Measurements from ENCODE around the gene CFAP73.

Gene CFAP73

DNA sequence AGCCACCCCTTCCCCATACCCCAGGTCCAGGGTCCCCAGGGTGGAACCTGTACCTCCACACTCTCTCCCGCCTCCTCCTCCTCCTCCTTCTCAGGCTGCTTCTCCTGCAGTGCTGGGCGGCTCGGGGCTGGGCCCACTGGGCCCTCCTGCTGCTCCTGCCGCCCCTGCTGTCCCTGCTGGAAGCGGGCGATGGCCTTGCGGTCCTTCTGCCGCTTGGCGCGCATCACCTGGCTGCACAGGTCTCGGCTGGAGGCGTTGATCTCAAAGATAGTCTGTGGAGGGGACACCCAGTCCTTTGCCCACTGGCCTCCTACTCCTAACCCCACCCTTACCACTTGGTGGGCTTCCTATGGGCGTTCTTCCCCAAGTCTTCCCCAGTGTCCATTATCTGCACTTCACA is 14.5 kb downstream of the CFAP73 start:
- DNase-seq (ENCODE audit: low read depth), result no peak

DNA sequence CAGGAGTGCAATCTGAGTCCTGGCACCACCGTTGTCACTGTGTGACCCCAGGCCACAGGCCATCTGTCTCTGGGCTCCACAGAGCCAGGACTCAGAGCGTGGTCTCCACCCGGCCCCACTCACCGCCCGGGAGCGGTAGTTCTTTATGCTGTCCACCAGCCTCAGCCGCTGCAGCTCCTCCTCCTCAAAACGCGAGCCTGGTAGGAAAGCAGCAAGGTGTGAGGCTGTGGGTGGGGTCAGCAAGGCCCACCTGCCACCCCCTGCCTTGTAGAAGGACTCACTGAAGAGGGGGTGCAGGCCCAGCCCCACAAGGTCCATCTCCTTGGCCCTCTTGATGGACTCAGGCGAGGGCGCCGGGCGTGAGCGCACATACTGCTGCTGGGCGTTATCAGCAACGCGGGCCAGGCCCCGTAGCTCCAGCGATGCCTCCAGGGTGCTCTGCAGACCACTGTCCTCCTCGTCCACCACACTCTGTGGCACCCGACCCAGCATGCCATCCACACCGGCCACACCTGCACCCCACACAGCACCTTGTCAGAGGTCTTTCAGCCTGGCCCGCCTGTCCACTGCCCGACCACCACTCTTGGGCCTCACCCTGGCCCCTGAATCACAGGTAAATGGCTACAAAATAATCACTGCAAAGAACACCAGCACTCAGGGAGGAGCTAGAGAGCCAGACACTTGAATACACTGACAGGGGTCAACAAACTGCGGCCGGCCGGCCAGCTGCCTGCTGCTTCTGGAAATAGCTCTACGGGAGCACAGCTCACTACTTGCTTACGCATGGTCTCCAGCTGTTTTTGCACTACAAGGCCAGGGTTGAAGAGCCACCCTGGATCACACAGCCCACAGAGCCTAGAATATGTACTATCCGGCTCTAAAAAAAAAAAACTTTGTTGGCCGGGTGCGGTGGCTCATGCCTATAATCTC is 16.3 kb downstream of the CFAP73 start:
- no peak for DNase-seq (ENCODE audit: low read depth)

DNA sequence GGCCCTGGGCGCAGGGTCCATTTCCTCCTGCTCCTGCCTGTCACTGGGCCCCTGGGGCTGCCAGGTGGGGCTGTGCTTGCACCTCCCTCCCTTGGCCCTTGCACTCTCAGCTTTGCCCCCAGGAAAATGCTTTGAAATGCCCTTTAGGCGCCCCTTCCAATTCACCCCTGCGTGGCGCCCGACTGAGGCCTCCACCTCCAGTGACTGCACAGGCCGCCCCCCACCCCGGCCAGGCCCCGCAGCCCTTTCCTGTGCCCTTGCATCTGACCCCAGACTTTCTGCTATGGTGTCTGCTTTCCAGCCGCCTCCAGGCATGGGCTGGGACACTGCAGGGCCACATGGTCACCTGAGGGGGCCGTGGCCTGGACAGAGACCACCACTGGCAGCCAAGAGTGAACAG is 18.3 kb downstream of the CFAP73 start:
- DNase-seq (ENCODE audit: low read depth), result no peak

DNA sequence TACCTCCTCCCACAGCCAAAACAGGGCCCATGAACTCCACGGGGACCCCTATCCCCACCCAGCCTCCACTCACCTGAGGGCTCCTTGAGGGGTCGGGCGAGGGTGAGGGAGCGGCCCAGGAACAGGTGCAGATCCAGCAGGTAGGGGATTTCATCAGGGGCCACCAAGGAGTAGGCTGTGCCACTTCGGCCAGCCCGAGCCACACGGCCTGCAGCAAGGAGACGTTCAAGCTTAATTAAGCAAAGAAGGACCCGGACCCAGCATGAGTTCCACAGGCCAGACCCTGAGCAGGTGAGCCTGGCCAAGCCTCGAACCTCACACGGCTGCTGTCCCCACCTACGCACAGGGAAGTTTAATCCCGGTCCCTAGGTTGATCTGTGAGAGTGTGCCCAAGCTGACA is 20.2 kb downstream of the CFAP73 start:
- DNase-seq (ENCODE audit: low read depth), result no peak

DNA sequence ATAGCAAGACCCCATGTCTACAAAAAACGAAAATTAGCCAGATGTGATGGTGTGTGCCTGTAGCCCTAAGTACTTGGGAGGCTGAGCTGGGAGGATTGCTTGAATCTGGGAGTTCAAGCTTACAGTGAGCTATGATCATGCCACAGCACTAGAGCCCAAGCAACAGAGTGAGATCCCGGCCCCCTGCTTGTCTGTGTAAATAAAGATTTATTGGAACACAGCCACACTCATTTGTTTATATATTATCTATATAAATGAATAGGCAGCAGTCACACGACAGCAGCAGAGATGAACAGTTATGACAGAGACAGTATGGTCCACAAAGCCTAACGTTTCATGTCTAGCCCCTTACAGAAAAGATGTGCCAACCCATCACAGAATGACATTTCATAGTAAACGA is 20.9 kb downstream of the CFAP73 start:
- no peak for DNase-seq (ENCODE audit: low read depth)

DNA sequence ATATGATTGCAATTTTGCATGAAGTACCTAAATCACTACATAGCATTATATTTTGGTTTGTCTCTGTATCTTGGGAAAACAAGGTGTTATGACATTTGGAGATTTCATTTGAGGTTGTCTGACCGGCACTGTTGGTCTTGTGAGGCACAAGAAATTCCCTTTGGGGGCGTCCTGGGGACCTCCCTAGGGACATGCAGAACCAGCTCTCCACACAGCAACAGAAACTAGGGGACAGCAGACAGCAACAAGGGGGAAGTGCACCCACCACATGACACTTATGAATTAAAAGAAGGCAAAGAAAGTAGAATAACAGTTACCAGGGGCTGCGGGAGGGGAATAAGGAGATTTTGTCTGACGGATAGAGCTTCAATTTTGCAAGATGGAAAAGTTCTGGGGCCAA is 21.4 kb downstream of the CFAP73 start:
- no peak for DNase-seq (ENCODE audit: low read depth)

DNA sequence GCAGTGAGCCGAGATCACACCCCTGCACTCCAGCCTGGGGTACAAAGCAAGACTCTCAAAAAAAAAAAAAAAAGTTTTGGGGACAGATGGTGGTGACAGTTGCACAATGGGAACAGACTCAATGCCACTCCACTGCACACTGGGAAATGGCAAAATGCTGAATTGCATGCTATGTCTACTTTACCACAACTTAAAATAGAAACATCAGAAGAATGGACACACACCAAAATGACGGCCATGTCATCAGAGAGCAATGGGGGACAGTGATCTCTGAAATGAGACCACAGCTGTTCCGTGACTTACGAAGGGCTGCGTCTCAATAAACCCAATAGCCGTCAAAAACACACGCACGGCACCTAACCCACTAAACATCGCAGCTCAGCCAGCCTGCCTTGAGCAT is 22.0 kb downstream of the CFAP73 start:
- no peak for DNase-seq (ENCODE audit: low read depth)

DNA sequence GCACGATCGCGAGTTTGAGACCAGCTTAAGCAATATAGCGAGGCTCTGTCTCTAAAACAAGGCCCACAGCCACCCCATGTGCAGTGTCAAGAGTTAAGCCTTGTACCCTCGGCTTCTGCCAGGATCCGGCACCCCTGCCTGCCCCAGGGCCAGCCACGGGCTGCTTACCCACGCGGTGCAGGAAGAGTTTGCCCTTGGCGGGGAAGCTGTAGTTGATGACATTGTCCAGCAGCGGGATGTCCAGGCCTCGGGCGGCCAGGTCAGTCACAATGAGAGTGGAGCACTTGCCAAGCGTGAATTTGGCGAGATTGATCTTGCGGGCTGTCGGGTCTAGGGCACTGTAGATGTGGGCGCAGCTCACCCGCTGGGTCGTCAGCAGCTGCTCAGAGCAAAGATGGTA is 22.7 kb downstream of the CFAP73 start:
- DNase-seq (ENCODE audit: low read depth), result no peak

DNA sequence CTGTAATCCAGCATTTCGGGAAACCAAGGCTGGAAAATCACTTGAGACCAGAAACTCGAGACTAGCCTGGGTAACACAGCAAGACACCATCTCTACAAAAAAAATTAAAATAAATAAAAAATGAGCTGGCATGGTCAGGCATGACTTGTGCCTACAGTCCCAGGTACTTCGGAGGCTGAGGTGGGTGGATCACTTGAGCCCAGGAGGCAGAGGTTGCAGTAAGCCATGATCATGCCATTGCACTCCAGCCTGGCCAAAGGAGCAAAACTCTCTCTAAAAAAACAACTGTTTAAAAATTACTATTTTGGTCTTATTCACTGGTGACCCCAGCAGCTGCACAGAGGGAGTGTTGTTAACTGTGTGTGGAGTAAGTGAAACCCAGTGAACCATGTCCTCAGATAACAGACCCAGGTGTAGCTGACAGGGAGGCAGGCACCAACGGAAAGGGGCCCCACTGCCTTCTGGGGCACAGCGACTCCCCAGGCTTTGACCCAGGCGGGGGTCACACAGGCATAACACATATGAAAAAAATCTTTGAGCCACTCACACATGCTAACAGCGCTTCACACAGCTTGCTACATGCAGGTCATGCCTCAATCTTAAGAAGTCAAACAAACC is 23.7 kb downstream of the CFAP73 start:
- DNase-seq (ENCODE audit: low read depth), result no peak

DNA sequence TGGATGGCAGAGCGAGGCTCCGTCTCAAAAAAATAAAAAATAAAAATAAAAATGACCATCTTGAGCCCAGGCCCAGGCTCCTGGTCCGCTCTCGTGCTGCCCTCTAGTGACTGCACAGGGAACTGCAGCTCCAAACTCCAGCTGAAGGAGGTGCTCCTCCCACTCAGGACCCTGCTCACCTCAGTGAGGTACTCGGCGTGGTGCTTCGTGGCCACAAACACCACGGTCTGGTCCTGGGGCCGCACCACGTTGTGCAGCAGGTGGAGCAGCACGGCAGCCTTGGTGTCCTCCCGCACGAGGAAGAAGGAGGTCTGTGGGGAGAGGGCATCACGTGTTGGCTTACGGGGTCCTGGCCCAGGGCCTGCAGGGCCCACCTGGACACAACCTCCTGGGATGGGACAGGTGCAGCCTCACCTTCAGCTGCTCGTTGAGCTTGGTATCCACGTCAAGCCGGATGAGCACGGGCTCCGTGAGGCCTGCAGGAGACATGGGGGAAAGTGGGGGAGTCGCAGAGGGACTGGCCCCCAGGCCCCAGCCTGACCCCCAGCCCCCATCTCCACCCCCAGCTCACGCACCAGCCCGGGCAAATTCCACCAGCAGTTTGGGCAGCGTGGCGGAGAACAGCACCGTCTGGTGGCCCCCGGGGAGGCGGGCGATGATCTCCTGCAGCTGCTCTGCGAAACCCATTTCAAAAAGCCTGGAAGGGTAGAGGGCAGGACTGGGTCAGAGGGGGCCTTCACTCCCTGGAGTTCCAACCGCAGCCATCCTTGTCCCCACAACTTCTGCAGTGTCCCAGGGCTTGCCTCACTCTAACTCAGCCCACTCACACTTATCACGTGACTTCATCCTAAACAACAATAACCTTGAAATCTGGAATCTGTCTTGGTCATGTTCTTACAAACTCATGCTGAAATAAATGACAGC is 25.2 kb downstream of the CFAP73 start:
- DNase-seq (ENCODE audit: low read depth), result peak; percentile 65

DNA sequence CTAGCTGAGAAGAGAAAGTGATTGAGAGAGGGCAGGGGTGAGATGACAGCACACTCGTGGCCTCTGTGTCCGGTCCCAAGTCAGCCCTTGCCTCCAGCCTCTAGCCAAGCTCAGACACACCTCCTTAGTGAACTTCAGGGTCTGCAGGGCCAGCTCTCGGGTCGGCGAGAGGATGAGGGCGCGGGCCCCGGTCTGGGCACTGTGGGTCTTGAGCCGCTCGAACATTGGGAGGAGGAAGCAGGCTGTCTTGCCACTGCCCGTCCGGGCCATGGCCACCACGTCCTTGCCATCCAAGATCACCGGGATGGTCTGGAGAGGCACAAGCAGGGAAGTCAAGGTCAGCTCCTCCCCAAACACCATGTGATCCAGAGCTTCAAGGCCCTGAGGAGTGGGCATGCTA is 29.5 kb downstream of the CFAP73 start:
- no peak for DNase-seq (ENCODE audit: low read depth)

DNA sequence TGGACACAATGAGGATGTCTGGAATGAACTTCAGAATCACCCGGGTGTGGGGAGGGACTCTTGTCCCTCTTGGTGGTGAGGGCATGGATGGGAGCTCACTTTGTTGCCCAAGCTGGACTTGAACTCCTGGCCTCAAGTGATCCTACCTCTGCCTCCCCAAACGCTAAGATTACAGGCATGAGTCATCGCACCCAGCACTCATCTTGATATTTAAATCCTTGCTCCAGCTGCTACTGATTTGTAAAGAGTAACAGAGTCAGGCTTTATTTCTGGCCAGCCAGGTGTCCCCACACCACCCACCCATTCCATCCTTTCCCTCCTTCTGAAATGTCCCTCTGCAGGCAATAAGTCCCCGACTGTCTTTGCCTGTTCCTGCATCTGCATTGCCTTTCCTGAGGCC is 30.8 kb downstream of the CFAP73 start:
- no peak for DNase-seq (ENCODE audit: low read depth)

DNA sequence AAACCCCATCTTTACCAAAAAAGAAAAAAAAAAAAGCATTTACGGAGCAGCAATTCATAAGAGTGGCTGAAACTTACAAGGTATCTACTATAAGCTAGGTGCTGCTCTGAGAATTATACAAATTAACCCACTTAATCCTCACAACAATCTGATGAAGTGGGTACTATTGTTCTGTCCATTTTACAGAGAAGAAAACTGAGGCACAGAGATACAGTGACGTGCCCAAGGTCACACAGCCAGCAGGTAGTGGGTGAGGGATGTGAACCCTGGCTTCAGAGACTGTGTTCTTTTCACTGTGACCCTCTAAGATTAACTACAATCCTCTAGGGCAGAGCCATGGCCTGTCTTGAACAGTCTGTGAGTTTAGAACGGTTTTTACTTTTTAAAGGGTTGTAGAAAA is 32.5 kb downstream of the CFAP73 start:
- DNase-seq (ENCODE audit: low read depth), result no peak

DNA sequence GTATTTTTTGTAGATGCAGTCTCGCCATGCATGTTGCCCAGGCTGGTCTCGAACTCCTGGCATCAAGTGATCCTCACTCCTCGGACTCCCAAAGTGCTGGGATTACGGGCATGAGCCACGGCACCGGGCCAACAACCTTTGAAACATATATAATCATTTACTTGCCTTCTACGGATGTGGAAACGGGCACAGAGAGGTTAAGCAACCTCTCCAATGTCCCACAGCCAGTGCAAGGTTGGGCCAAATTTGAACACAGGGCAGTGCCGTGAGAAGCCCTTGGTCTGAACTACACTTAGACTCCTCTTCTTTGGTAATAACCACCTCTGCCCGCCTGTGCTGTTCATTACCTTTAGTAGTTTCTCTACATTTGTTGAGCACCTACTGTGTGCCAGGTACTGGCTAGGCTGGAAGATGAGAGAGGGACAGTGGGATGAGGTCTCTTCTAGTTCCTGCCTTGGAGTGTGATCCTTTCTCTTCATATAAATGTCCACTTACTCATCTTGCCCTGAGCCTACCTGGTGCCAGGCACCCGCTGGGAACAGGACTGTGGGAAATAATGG is 33.6 kb downstream of the CFAP73 start:
- no peak for DNase-seq (ENCODE audit: low read depth)

DNA sequence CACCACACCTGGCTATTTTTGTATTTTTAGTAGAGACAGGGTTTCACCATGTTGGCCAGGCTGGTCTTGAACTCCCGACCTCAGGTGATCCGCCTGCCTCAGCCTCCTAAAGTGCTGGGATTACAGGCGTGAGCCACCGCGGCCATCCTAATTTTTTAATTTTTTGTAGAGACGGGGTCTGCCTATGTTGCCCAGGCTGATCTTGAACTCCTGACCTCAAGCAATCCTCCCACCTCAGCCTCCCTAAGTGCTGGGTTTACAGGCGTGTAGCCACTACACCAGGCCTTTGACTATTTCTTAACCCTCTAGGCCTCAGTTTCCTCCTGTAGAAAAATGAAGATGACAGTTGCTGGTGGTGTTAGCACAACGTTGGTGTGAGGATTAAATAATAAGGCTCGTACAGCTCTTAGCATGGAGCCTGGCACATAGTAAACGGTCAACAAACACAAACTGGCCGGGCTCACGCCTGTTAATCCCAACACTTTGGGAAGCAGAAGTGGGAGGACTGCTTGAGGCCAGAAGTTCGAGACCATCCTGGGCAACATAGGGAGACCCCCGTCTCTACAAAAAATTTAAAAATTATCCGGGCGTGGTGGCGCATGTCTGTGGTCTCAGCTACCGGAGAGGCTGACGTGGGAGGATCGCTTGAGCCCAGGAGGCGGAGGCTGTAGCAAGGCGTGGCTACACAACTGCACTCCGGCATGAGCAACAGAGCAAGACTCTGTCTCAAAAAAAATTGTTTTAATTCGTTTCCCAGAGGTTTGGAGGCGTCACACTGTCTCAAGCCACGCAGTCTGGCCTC is 34.8 kb downstream of the CFAP73 start:
- peak; percentile 60 for DNase-seq (ENCODE audit: low read depth)

DNA sequence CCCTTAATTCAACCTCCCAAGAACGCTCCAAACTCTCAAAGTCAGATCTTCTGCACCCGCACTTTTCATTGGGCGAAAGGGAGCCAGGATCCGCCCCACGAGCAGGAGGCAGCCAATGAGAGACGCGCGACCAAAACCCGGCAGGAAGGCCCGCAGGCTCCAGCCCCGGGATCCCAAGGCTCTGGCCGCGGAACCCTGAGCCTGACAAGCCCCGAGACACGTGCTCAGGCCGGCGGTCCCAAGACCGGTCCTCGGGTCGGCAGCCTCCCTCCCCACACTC is 35.3 kb downstream of the CFAP73 start:
- DNase-seq (ENCODE audit: low read depth), result peak; percentile 80

DNA sequence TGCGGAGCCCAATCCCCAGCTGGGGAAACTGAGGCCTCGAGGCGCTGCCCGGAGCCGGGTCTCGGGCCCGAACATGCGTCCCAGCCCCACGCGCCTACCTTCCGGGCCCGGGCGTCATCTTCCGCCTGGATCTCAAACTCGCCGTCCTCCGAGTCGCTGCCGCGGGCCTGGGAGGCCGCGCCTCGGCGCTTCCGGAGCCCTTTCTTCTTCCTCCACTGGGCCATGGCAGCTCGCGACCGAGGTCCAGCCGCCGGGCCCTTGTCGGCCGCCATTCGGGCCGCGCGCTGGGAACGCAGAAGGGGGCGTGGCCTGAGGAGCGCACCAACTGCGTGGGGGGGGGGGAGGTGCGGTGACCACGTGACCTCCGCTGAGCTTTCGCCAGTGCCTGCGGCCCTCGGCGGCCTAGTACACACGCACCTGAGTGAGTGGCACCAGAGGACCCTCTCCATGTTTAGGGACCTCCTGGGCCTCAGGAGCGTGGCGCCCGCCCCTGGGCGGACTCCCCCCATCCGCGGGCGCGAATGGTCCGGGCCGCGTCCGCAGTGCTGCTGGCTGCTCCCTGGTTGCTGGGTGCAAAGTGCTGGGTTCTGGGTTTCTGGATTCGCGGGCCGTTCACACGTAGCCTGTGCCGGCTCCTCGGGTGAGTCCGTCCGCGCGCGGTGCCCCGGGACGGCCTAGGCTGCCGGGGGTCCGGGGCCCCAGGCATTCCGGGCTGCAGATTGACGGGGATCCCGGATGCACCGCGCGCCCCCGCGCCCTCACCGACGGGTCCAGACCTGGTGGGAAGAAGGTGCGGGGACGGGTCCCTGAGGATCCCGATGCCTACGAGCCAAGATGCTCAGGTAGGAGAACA is 35.9 kb downstream of the CFAP73 start, which contains the start of the genes DDX54 and RITA1:
TSS of gene DDX54 (minus strand) at position 299 of the 853 bp plus-strand sequence. CDS start at position 272, 27 bp downstream.
TSS of gene RITA1 (plus strand) at position 542 of the 853 bp plus-strand sequence. CDS start 1,026 bp downstream, outside the sequence.
- peak; percentile 73 for DNase-seq (ENCODE audit: low read depth)

DNA sequence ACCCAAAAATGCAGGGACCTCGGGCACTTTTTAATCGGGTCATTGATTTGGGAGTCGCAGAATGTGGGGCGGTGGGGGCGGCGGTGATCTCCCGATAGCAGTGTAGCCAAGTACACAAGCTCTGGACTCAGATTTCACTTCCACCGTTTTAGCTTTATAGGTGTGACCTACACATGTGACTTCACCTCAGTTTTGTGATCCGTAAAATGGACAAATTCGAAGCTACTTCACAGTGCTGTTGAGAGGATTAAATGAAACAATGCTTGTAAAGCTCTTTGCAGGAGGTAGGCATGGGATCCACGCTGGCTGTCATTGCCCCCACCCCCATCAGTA is 36.5 kb downstream of the CFAP73 start:
- DNase-seq (ENCODE audit: low read depth), result no peak

DNA sequence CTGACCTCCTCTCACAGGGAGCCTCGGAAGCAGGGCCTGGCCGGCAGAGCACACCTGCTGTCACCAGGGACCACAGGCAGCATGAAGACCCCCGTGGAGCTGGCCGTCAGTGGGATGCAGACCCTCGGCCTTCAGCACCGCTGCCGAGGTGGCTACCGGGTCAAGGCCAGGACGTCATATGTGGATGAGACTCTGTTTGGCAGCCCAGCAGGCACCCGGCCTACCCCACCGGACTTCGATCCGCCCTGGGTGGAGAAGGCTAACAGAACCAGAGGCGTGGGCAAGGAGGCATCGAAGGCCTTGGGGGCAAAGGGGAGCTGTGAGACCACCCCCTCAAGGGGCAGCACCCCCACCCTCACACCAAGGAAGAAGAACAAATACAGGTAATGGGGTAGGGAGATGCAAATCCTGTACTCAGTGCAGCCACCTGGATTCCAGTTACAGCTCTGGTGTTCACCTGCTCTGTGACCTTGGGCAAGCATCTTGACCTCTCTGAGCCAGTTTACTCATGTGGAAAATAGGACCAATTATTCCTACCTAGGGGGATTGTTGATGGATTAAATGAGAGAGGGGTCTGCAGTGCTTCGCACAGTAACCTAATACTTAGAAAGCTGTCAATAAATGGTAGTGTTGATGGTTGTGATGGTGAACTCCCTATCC is 37.3 kb downstream of the CFAP73 start:
- no peak for DNase-seq (ENCODE audit: low read depth)

DNA sequence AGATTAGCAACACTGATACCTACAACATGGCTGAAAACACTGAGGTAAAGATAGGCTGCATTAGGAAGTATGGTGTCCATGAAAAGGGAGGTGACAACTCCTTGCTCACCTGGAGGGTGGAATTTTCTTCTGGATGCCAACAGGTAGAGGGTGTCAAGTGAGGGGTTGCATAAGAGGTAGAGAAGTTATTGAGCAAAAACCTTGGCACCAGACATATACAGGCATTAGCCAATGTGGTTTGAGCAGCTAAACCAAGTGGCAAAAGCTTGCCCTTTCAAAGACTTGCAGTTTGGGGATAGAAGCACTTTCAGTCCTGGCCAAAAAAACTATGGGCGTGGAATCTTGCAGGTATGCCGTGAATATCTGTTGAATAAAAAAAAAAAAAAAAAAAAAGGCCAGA is 39.8 kb downstream of the CFAP73 start:
- no peak for DNase-seq (ENCODE audit: low read depth)
